Breast epithelium (tissue), 4 donors: ENCODE results near the gene PSMG3. TPM values are rescaled to one million over a fixed set of nuclear protein-coding genes. Genes with fewer than 3 reads are reported as not detected.
"Not testable (repeated sequence)": the region's sequence is repeated elsewhere in the genome, so short reads cannot be mapped to it uniquely, and the experiment has no call there.

Experiments
- DNase-seq, 2 donors: peaks; one replicate each; pipeline ENCODE4 v3.0.0-alpha.2; 2019; ENCODE audit warnings: low spot score in 2 of 2
- H3K27ac ChIP-seq, 2 donors: fragments of 200-600 bp; sonication (generic) in 1 of 2; one replicate each; pipeline ENCODE4 v1.5.1; 2016 to 2019; ENCODE audit warnings: mild to moderate bottlenecking in 1 of 2
- H3K27me3 ChIP-seq, 2 donors: fragments of 200-600 bp; sonication (generic) in 1 of 2; one replicate each; pipeline versions ENCODE4 v1.5.1 to v1.6.0; 2017 to 2019; ENCODE audit warnings: control low read depth in 1 of 2, mild to moderate bottlenecking in 1 of 2
- H3K36me3 ChIP-seq: fragments of 200-600 bp; one replicate; pipeline ENCODE4 v1.5.1; 2019
- H3K4me1 ChIP-seq, 2 donors: fragments of 200-600 bp; sonication (generic); one replicate each; pipeline ENCODE4 v1.5.1; 2016 to 2019; ENCODE audit warnings: control low read depth in 1 of 2
- H3K4me3 ChIP-seq, 3 donors: fragments of 200-600 bp; sonication (generic); 1 replicate in 2 of 3; 2 replicates in 1 of 3; pipeline ENCODE4 v1.5.1; 2016 to 2019; ENCODE audit warnings: mild to moderate bottlenecking in 3 of 3, moderate library complexity in 2 of 3
- H3K9me3 ChIP-seq, 2 donors: fragments of 200-600 bp; sonication (generic) in 1 of 2; one replicate each; pipeline ENCODE4 v1.5.1; 2016 to 2019; ENCODE audit warnings: control low read depth in 1 of 2
- POLR2A ChIP-seq: fragments of 450-650 bp; IDR thresholded peaks from one replicate; pipeline ENCODE4 v1.6.1; 2016; ENCODE audit warnings: antibody characterized with exemption, mild to moderate bottlenecking, moderate library complexity
- POLR2AphosphoS5 ChIP-seq, 3 donors: sonication (generic); formaldehyde crosslinking; IDR thresholded peaks; one replicate each; pipeline ENCODE4 v1.6.1; 2017; ENCODE audit warnings: antibody characterized with exemption in 3 of 3
- intact Hi-C: fragments of 100-400 bp; cut with DNase I; formaldehyde crosslinking; loops from one replicate; pipeline ENCODE4 v1.15.1; 2023; ENCODE audit warnings: low total_unique reads
- total RNA-seq, 3 donors: library from RNA; depleted of rRNA; stranded (reverse); fragments of >200 nt; gene quantifications; one replicate each; pipeline ENCODE4 v1.1.0, GENCODE V29; 2016
- TF ChIP-seq, protein P1 (sequence below), 3 donors: fragments of 450-650 bp; IDR thresholded peaks; one replicate each; pipeline ENCODE4 v1.5.1; 2016 to 2017; ENCODE audit warnings: antibody characterized with exemption in 3 of 3, mild to moderate bottlenecking in 3 of 3, moderate library complexity in 3 of 3

PSMG3 gene
- total RNA-seq, 3 donors from 2014 or later, result 32.6 to 52.8 (median 45.4) TPM

DNA sequence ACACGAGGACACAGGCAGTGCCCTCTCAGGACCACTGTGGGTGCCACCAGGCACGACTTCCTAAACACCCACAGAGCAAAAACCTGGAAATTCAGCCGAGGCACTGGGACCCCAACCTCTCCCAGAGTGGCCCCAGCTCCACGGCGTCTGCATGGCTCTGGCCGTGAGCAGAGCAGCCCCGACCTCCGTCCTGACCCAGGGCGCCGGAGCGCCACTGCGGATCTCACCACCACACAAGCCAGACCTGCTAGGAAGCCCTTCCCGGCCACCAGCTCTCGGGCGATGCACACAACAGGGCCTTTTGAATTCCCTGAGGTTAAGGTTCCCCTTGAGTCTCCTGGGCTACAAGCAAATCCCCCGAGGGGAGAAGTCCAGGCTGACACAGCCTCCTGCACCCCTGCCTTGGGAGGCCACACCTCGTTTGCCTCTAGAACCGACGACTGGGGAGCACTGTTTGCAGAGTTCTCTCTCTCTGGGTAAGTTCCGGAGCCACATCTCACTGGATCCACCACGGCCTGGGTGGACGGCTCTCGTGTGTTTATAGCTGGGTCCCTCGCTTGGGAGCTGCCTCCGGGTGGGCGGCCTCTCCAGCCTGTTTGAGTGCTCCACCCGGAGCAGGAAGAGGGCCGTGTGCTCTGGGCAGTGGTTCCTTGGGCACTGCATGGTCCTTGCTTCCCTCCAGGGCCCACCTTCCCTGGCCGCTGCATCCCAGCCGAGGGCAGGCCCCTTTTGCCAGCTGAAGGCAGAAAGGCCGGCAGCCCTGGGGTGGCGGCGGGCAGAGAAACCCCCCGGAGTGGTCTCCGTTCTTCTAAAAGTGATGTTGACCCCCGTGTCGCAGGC is 15.5 kb upstream of the PSMG3 start:
- DNase-seq, result no peak
- TF ChIP-seq, protein P1, sequence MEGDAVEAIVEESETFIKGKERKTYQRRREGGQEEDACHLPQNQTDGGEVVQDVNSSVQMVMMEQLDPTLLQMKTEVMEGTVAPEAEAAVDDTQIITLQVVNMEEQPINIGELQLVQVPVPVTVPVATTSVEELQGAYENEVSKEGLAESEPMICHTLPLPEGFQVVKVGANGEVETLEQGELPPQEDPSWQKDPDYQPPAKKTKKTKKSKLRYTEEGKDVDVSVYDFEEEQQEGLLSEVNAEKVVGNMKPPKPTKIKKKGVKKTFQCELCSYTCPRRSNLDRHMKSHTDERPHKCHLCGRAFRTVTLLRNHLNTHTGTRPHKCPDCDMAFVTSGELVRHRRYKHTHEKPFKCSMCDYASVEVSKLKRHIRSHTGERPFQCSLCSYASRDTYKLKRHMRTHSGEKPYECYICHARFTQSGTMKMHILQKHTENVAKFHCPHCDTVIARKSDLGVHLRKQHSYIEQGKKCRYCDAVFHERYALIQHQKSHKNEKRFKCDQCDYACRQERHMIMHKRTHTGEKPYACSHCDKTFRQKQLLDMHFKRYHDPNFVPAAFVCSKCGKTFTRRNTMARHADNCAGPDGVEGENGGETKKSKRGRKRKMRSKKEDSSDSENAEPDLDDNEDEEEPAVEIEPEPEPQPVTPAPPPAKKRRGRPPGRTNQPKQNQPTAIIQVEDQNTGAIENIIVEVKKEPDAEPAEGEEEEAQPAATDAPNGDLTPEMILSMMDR (IDR thresholded peaks at IDR 0.05), result no peak
- TF ChIP-seq POLR2A, result no peak
- no peak for TF ChIP-seq POLR2AphosphoS5 (IDR thresholded peaks at IDR 0.05)
- intact Hi-C loops, result no loop called here

DNA sequence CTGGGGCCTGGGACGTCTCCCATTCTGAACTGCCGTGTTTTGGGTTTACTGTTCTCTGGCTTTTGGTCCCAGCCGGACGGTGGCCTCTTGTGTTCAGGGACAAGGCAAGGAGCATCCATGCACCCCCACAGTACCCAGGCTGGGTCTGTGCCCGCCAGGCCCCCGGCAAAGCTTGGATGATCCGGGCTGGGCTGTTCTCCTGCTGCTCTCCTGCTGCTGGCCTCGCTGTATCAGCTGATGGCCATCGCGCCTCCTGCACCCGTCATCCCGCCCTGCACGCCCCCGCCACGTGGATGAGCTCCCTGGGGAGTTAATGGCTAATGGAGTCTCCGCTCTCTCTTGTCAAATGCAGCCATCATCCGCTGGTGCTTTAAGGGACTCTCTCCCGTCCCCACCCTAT is 14.9 kb upstream of the PSMG3 start:
- TF ChIP-seq, protein P1 (IDR thresholded peaks at IDR 0.05), result no peak
- TF ChIP-seq POLR2A, result no peak
- TF ChIP-seq POLR2AphosphoS5 (IDR thresholded peaks at IDR 0.05), result no peak
- Histone ChIP-seq H3K27me3 (no peaks in the 10 kb centered on the region), H3K27ac (no peak overlapping the region), H3K9me3 (peaks cover 8 to 10% of the 10 kb centered on the region in 2 donors), H3K4me3 (no peak overlapping the region), H3K4me1 (no peaks in the 10 kb centered on the region), H3K36me3 (no peaks in the 10 kb centered on the region)
- intact Hi-C loops, result no loop called here
- DNase-seq, result no peak

More for the DNA sequence above, 15.5 kb upstream of the PSMG3 start:
- Histone ChIP-seq H3K4me1 (no peaks in the 10 kb centered on the region), H3K36me3 (no peaks in the 10 kb centered on the region), H3K9me3 (peaks cover 8 to 10% of the 10 kb centered on the region in 2 donors), H3K27me3 (peaks cover 0 to 4% of the 10 kb centered on the region in 2 donors), H3K27ac (no peak overlapping the region), H3K4me3 (no peak overlapping the region)

DNA sequence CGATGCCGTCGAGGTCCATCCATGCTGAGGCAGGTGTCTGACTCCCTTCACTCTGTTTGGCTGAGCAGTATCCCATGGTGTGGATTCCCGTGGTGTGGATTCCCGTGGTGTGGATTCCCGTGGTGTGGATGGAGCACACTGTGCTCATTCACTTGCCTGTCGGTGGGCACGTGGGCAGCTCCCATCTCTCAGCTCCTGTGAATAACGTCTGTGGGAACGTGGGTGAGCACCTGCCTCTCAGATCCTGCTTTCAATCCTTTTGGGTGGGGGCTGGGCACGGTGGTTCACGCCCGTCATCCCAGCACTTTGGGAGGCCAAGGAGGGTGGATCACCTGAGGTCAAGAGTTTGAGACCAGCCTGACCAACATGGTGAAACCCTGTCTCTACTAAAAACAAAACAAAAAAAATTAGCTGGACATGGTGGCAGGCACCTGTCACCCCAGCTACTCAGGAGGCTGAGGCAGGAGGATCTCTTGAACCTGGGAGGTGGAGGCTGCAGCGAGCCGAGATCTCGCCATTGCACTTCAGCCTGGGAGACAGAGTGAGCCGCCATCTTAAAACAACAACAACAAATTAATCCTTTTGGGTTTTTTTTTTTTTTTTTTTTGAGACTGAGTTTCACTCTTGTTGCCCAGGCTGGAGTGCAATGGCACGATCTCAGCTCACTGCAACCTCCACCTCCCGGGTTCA is 13.6 kb upstream of the PSMG3 start:
- H3K4me1 ChIP-seq, H3K36me3 ChIP-seq, H3K27ac ChIP-seq, DNase-seq, intact Hi-C loops, H3K4me3 ChIP-seq, H3K9me3 ChIP-seq, H3K27me3 ChIP-seq: not testable (repeated sequence)

DNA sequence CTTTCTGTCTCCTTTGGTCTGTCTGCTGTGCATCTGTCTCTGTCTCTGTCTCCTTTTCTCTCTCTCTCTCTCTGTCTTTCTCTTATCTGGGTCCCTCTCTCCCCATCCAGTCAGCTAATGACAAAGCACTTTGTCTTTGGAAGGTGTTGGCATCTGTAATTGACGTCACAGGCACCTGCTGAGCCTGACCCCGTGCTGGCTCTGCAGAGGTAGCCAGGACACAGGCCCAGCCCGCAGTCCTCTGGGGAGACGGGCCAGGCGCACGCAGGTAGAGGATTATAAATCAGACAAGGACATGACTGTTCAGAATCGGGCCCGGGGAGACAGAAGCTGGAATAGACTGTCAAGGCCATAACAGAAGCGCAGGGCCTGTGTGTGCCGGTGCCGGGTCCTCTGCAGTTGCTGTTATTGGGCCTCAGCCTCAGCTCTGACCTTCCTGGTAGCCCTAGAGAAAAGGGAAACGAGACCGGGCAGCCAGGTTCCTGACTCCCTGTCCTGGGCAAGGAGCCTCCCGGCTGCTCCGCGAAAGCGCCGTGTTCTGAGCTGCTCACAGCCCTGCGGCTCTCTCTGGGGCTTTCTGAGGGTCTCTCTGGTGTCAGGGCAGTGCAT is 10.7 kb upstream of the PSMG3 start:
- H3K4me3 ChIP-seq, result no peak overlapping the region
- TF ChIP-seq POLR2A (no peak), POLR2AphosphoS5 (IDR thresholded peaks at IDR 0.05) (no peak)
- TF ChIP-seq, protein P1 (IDR thresholded peaks at IDR 0.05), result no peak
- no peaks in the 10 kb centered on the region for H3K4me1 ChIP-seq
- no peaks in the 10 kb centered on the region for H3K27me3 ChIP-seq
- no peak overlapping the region for H3K27ac ChIP-seq
- H3K9me3 ChIP-seq, result no peaks in the 10 kb centered on the region
- H3K36me3 ChIP-seq, result no peaks in the 10 kb centered on the region
- intact Hi-C loops, result no loop called here
- DNase-seq, result no peak

DNA sequence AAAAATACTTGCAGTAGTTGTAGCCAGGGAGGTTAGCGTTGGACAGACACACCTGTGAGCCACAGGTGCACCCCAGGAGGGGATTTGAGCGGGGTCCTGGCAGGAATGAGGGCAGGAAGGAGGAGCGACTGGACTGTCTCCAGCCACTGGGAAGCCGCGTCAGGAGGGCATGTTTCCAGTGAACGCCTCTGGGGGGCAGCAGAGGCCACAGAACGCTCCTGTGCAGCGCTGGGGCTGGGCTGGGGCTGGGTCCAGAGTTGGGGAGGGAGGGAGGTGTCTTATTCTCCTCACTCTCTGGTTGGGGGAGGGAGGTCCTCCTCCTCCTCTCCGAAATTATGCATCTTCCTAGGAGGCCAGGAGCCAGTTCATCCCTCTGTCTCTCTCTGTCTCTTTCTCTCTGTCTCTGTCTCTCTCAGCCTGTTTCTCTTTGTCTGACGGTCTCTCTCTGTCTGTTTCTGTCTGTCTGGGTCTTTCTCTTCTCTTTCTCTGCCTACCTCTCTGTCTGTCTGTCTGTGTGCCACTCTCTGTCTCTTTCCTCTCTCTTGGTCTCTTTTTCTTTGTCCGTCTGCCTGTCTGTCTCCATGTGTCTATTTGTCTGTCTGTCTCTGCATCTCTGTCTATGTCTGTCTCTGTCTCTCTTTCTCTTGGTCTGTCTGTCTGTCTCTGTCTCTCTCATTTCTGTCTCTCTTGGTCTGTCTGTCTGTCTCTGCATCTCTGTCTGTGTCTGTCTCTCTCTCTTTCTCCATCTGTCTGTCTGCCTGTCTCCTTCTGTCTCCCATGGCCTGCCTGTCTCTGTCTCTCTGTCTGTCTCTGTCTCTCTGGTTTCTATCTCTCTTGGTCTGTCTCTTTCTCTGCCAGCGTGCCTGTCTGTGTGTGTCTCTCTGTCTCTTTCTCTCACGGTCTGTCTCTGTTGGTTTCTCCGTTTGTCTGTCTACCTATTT is 9.9 kb upstream of the PSMG3 start:
- TF ChIP-seq, protein P1 (IDR thresholded peaks at IDR 0.05), result peak; percentile 34 to 72 (median 72)
- no peak for TF ChIP-seq POLR2AphosphoS5 (IDR thresholded peaks at IDR 0.05)
- H3K27me3 ChIP-seq, result no peaks in the 10 kb centered on the region
- no peaks in the 10 kb centered on the region for H3K9me3 ChIP-seq
- no peak overlapping the region for H3K27ac ChIP-seq
- H3K4me3 ChIP-seq, result no peak overlapping the region
- no peaks in the 10 kb centered on the region for H3K36me3 ChIP-seq
- peak in 1 of 2 donors; percentile 73 for DNase-seq
- no peaks in the 10 kb centered on the region for H3K4me1 ChIP-seq
- intact Hi-C loops, result no loop called here
